ENCODE results near the gene NANOS3. TPM values are rescaled to one million over a fixed set of nuclear protein-coding genes. Genes with fewer than 3 reads are reported as not detected.
A peak's percentile ranks its signal among the peaks of the same experiment; 100 is the strongest.

Gene NANOS3
- 1 to 10 TPM in 1 of 3 donors, not detected in 2; 1.5 TPM for total RNA-seq
- long read RNA-seq, donor 1: 0 reads
- long read RNA-seq, donor 2: 0 reads

- Histone ChIP-seq H3K4me1 (ENCODE audit: low read depth) (peaks cover 24% of the 10 kb centered on the region), H3K36me3 (ENCODE audit: low read depth) (no peaks in the 10 kb centered on the region), H3K4me3 (no peak within 1 kb of the TSS), H3K9me3 (no peaks in the 10 kb centered on the region)
- ATAC-seq: no peak
- intact Hi-C loops (cut with DNase I, micrococcal nuclease): no loop called here
- no peak for TF ChIP-seq CTCF (IDR thresholded peaks at IDR 0.05)
- no peak for DNase-seq
Observed at GRCh38 chr19:13876834-13877233, at the start of gene NANOS3. NANOS3 (plus strand) TSS chr19:13877134; CDS start chr19:13877249, 115 bp downstream.

GRCh38 chr19:13827656-13828055 is 49.3 kb upstream of the NANOS3 start:
- ATAC-seq (no peak), DNase-seq (no peak)
- Histone ChIP-seq H3K4me1 (ENCODE audit: low read depth) (no peaks in the 10 kb centered on the region), H3K4me3 (no peak overlapping the region), H3K9me3 (no peaks in the 10 kb centered on the region), H3K36me3 (ENCODE audit: low read depth) (no peaks in the 10 kb centered on the region)
- no peak for TF ChIP-seq CTCF (IDR thresholded peaks at IDR 0.05)
- intact Hi-C loops (cut with DNase I, micrococcal nuclease): no loop called here

GRCh38 chr19:13830114-13830740 is 46.7 kb upstream of the NANOS3 start:
- intact Hi-C loops (cut with DNase I, micrococcal nuclease): no loop called here
- Histone ChIP-seq H3K9me3 (no peaks in the 10 kb centered on the region), H3K4me3 (no peak overlapping the region), H3K36me3 (ENCODE audit: low read depth) (no peaks in the 10 kb centered on the region), H3K4me1 (ENCODE audit: low read depth) (peaks cover 7% of the 10 kb centered on the region)
- ATAC-seq (no peak), DNase-seq (peak in 2 of 3 donors; percentile 6 to 29)
- no peak for TF ChIP-seq CTCF (IDR thresholded peaks at IDR 0.05)

- Histone ChIP-seq H3K9me3 (no peaks in the 10 kb centered on the region), H3K4me3 (no peak overlapping the region), H3K36me3 (ENCODE audit: low read depth) (no peaks in the 10 kb centered on the region), H3K4me1 (ENCODE audit: low read depth) (peaks cover 14% of the 10 kb centered on the region)
- peak in 2 of 3 donors; percentile 25 to 54 for DNase-seq
- TF ChIP-seq CTCF (IDR thresholded peaks at IDR 0.05): no peak
- intact Hi-C loops (cut with DNase I, micrococcal nuclease): no loop called here
- no peak for ATAC-seq
Observed at GRCh38 chr19:13830741-13831536, 46.0 kb upstream of the NANOS3 start.

- H3K9me3 ChIP-seq: no peaks in the 10 kb centered on the region
- H3K36me3 ChIP-seq (ENCODE audit: low read depth): no peaks in the 10 kb centered on the region
- ATAC-seq: no peak
- H3K4me3 ChIP-seq: no peak overlapping the region
- intact Hi-C loops (cut with DNase I, micrococcal nuclease): no loop called here
- H3K4me1 ChIP-seq (ENCODE audit: low read depth): peaks cover 17% of the 10 kb centered on the region
- peak in 1 of 3 donors; percentile 21 for DNase-seq
- TF ChIP-seq CTCF (IDR thresholded peaks at IDR 0.05): no peak
Observed at GRCh38 chr19:13831537-13832467, 45.1 kb upstream of the NANOS3 start.

Data from mucosa of descending colon (tissue), 3 donors.